ENCODE measurements around the gene WSB1.

WSB1 gene

DNA sequence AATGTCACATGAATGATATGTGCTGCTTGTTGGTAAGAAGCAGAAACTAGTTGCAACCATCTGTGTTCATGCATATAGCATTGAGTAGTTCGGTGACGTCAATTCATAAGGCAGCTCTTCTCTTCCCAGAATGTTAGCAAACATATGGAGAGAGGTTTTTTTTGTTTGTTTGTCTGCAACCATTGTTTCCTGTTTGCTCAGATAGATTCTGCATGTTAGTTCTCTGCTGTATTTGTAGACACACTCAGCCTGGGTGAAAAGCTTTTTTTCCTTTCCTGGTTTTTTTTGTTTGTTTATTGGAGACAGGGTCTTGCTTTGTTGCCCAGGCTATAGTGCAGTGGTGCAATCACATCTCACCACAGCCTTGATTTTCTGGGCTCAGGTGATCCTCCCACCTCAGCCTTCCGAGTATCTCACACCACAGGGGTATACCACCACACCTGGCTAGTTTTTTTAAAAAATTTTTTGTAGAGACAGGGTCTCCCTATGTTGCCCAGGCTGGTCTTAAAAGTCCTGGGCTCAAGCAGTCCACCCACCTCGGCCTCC is 16.7 kb downstream of the WSB1 start:
- Histone ChIP-seq H3K4me2 (ENCODE audit: insufficient read depth, low read length) (no peak overlapping the region), H4K20me1 (ENCODE audit: insufficient read depth, low read length) (peaks cover 3% of the 10 kb centered on the region; the same call in 1 of the 2 replicates), H2AFZ (ENCODE audit: low read depth, low read length) (no peak overlapping the region), H3K79me2 (ENCODE audit: insufficient read depth, low read length) (peaks cover 18% of the 10 kb centered on the region), H3K9ac (ENCODE audit: low read depth, low read length) (no peak overlapping the region), H3K4me3 (ENCODE audit: low read depth in 1 of 2, low read length in 2 of 2) (no peak overlapping the region), H3K9me3 (ENCODE audit: insufficient read depth, low read length, severe bottlenecking) (no peaks in the 10 kb centered on the region), H3K27ac (ENCODE audit: low read length) (no peak overlapping the region), H3K36me3 (ENCODE audit: insufficient read depth, low read length) (peaks cover 99% of the 10 kb centered on the region), H3K27me3 (ENCODE audit: insufficient read depth, low read length, poor library complexity) (no peaks in the 10 kb centered on the region), H3K4me1 (ENCODE audit: insufficient read depth, low read length) (no peaks in the 10 kb centered on the region)
- ATAC-seq (ENCODE audit: insufficient read depth, low read depth), result no peak
- TF ChIP-seq EZH2 (IDR thresholded peaks at IDR 0.05; ENCODE audit: borderline replicate concordance, low read depth, low read length, severe bottlenecking), result no peak
- TF ChIP-seq, protein P1, sequence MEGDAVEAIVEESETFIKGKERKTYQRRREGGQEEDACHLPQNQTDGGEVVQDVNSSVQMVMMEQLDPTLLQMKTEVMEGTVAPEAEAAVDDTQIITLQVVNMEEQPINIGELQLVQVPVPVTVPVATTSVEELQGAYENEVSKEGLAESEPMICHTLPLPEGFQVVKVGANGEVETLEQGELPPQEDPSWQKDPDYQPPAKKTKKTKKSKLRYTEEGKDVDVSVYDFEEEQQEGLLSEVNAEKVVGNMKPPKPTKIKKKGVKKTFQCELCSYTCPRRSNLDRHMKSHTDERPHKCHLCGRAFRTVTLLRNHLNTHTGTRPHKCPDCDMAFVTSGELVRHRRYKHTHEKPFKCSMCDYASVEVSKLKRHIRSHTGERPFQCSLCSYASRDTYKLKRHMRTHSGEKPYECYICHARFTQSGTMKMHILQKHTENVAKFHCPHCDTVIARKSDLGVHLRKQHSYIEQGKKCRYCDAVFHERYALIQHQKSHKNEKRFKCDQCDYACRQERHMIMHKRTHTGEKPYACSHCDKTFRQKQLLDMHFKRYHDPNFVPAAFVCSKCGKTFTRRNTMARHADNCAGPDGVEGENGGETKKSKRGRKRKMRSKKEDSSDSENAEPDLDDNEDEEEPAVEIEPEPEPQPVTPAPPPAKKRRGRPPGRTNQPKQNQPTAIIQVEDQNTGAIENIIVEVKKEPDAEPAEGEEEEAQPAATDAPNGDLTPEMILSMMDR (IDR thresholded peaks at IDR 0.05; ENCODE audit: borderline replicate concordance, extremely low read depth, low read length, poor library complexity, severe bottlenecking), result no peak
- DNase-seq, result no peak

DNA sequence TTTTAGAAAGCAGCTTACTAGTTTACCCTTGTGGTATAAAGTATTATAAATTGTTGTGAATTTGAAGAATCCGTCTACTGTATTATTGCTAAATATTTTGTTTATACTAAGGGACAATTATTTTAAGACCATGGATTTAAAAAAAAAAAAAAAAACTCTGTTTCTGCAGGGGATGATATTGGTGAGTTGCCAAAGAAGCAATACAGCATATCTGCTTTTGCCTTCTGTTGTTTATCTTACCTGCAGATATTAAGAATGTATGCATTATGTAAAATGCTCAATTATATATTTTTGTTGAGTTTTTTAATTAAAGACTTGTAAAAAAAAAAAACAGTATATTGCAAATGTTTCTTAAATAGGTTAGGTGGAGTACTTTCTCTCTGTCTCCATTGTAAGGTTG is 19.4 kb downstream of the WSB1 start:
- TF ChIP-seq EZH2 (IDR thresholded peaks at IDR 0.05; ENCODE audit: borderline replicate concordance, low read depth, low read length, severe bottlenecking), result no peak
- TF ChIP-seq, protein P1 (IDR thresholded peaks at IDR 0.05; ENCODE audit: borderline replicate concordance, extremely low read depth, low read length, poor library complexity, severe bottlenecking), result no peak
- H4K20me1 ChIP-seq (ENCODE audit: insufficient read depth, low read length), result no peaks in the 10 kb centered on the region
- H3K4me2 ChIP-seq (ENCODE audit: insufficient read depth, low read length), result no peak overlapping the region

DNA sequence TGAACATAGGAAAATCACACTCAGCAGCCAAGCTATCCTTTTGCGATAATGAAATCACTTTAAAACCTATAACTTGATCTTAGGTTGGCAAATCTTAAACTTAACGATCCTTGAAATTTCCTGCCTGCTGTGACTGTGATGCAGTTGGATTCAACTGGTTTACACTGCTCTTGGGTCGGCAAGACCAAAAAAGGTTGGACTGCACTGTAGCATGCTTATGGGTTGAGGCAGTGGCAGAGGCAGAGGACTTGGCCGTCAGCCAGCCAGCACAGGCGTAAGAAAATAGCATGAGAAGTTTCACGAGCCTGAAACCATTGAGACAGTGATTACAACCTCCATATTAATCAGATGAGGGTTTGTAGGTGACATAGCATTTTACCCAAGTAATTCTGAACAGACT is 21.4 kb downstream of the WSB1 start:
- H3K9ac ChIP-seq (ENCODE audit: low read depth, low read length), result no peak overlapping the region
- no peak for ATAC-seq (ENCODE audit: insufficient read depth, low read depth)
- H3K36me3 ChIP-seq (ENCODE audit: insufficient read depth, low read length), result peaks cover 82% of the 10 kb centered on the region
- no peaks in the 10 kb centered on the region for H3K4me1 ChIP-seq (ENCODE audit: insufficient read depth, low read length)
- no peak for DNase-seq
- H3K4me2 ChIP-seq (ENCODE audit: insufficient read depth, low read length), result no peak overlapping the region
- no peaks in the 10 kb centered on the region for H3K9me3 ChIP-seq (ENCODE audit: insufficient read depth, low read length, severe bottlenecking)
- no peaks in the 10 kb centered on the region for H3K27me3 ChIP-seq (ENCODE audit: insufficient read depth, low read length, poor library complexity)
- H4K20me1 ChIP-seq (ENCODE audit: insufficient read depth, low read length), result no peaks in the 10 kb centered on the region
- H3K79me2 ChIP-seq (ENCODE audit: insufficient read depth, low read length), result no peaks in the 10 kb centered on the region
- no peak overlapping the region for H2AFZ ChIP-seq (ENCODE audit: low read depth, low read length)
- H3K27ac ChIP-seq (ENCODE audit: low read length), result no peak overlapping the region
- TF ChIP-seq, protein P1 (IDR thresholded peaks at IDR 0.05; ENCODE audit: borderline replicate concordance, extremely low read depth, low read length, poor library complexity, severe bottlenecking), result no peak
- TF ChIP-seq EZH2 (IDR thresholded peaks at IDR 0.05; ENCODE audit: borderline replicate concordance, low read depth, low read length, severe bottlenecking), result no peak
- no peak overlapping the region for H3K4me3 ChIP-seq (ENCODE audit: low read depth in 1 of 2, low read length in 2 of 2)

More for the DNA sequence above, 19.4 kb downstream of the WSB1 start:
- no peaks in the 10 kb centered on the region for H3K9me3 ChIP-seq (ENCODE audit: insufficient read depth, low read length, severe bottlenecking)
- H3K36me3 ChIP-seq (ENCODE audit: insufficient read depth, low read length), result peaks cover 97% of the 10 kb centered on the region
- H3K27ac ChIP-seq (ENCODE audit: low read length), result no peak overlapping the region
- ATAC-seq (ENCODE audit: insufficient read depth, low read depth), result no peak
- no peak overlapping the region for H3K9ac ChIP-seq (ENCODE audit: low read depth, low read length)
- no peaks in the 10 kb centered on the region for H3K27me3 ChIP-seq (ENCODE audit: insufficient read depth, low read length, poor library complexity)
- DNase-seq, result no peak
- H3K79me2 ChIP-seq (ENCODE audit: insufficient read depth, low read length), result no peaks in the 10 kb centered on the region
- H2AFZ ChIP-seq (ENCODE audit: low read depth, low read length), result no peak overlapping the region
- H3K4me1 ChIP-seq (ENCODE audit: insufficient read depth, low read length), result no peaks in the 10 kb centered on the region
- no peak overlapping the region for H3K4me3 ChIP-seq (ENCODE audit: low read depth in 1 of 2, low read length in 2 of 2)

All from DND-41 (cell line).